ENCODE results near the gene MBP.

The MBP gene

DNA sequence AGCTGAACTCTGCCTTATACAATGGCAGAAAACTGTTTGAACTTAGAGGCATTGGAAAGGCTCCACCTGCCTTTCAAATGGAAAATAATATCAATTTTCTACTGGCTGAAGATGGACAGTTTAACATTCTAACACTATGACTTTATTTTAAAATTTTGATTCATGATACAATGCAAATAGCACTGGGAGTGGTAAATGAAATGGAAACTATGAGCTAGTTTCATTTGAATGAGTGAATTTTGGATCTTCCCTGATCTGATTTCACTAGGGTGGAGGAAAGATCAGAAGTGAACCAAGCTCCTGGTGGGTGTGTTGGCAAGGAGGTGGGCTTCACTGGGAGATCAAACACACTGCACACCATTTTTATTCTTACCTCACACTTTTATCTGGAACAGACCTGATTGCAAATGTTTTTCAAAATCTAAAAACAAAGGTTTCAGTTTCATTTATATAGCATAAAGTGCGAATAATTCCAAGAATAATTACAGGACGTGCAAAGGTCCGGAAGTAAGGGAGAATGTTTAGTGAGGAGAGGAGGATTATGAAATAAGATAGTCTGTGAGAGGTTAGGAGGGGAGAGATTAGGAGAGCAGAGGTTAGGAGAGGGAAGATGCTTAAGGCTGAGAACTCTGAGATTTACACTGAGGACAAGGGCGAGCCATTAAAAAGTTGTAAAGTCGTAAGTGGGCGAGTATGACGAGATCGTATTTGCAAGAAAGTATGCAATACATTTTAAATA is 18.6 kb upstream of the MBP start:
- DNase-seq (ENCODE audit: low read depth) = no peak

DNA sequence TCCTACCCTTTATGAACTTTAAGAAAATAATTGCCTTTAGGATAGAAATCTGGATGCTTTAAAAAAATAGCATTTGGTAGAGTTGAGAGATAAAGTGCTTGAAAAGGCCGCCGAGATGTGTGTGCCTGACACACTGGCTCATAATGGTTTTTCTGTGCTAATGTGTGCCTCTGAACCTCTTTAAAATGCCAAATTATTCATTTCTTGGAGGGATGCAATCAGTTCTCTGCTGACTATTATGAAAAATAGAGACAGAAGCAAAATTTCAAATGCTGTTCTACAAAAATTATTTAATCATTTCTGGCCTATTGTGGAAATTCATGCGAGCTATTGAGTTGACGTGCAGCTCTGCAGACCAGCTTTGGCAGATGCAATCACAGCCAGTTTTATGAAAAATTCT is 18.0 kb upstream of the MBP start:
- no peak for DNase-seq (ENCODE audit: low read depth)

DNA sequence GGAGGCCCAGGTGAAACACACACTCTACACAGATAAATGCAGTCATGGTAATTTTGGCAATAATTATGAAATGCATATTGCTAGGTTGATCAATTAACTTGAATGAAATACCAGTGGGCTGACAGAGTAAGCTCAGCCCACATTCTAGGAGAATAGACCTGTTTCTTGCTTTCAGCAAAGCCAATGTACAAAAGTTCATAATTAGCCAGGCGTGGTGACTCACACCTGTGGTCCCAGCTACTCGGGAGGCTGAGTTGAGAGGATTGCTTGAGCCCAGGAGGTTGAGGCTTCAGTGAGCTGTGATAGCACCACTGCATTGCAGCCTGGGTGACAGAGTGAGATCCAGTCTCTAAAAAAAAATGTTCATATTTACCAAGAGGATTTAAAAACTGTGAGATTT is 15.7 kb upstream of the MBP start:
- DNase-seq (ENCODE audit: low read depth) = no peak

DNA sequence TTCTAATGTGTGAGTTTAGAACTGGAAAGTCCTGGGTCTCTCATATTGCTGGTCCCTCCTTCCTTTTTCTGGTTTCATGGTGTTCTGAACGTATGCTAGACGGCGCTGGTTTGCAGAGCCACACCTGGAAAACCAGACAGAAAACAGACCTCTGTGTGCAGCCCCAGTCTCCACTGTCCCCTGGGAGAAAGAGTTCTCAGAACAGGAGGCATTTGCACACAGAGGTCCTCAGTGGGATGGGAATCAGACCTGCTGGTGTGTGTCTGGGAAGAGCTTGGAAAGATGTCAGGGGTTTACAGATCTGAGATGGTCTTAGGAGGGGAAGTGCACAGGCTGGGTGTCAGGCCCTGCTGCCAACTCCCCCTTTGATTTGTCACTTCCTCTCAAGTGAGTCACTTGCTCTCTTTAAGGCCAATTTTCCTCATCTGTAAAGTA is 14.9 kb upstream of the MBP start:
- DNase-seq (ENCODE audit: low read depth) = no peak

DNA sequence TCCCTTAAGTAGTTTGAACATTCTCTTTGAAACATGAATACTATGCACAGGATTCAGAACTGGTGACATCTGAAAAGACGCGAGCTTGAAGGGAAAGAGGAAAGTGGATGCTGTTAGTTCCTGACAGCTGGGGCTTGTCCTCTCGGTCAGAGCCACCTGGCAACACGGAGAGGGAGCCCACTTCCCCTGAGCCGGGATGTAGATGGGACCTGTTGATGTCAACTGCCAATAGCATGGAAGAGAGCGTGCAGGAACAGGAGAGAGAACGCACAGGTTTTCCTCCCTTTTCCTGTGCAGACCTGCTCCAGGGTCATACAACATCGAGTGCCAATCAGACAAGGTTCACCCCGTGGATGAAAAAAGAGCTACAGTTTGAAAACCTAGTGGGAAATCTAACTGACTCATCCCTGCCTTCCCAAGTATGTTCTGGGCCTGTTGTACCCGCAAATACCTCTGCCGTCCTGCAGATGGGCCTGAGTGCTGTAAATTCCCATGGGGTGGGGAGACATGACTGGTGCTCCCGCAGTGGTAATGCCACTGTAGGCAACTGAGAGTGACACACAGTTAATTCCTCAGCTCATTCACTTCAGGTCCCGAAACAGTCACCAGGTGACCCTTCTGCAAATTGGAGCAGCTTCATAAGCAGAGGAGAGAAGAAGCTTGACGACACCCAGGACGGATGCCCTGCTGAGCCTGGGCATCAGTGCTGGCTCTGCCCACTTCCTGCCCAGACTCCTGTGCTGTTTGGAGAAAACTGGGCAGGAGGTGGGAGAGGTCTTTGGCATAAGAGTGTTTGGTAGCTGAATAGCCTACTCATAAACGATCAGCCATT is 13.9 kb upstream of the MBP start:
- DNase-seq (ENCODE audit: low read depth) = no peak

DNA sequence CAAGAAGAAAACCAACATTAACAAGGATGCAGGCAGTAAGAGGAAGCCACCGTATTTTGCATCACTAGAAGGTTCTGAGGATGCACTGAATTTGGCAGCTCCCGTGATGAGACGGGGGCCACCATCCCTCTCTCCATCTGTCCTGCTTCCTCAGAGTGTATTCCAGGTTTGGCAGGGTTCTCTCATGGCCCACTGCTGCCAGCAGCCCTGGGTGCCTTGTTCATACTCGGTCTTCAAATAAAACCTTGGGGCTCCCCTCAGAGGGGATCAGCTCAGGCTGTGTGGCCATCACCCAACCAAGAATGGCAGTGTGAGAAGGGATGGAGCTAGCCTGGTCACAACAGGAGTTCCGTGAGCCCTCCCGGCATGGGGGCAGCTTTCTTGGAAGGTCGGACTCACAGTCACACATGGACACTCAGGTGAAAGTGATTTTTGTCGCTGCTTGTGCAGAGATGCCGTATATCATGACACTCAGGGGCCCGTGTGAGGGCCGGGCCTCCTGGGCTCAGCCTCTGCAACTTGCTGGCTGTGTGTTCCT is 12.8 kb upstream of the MBP start:
- no peak for DNase-seq (ENCODE audit: low read depth)

DNA sequence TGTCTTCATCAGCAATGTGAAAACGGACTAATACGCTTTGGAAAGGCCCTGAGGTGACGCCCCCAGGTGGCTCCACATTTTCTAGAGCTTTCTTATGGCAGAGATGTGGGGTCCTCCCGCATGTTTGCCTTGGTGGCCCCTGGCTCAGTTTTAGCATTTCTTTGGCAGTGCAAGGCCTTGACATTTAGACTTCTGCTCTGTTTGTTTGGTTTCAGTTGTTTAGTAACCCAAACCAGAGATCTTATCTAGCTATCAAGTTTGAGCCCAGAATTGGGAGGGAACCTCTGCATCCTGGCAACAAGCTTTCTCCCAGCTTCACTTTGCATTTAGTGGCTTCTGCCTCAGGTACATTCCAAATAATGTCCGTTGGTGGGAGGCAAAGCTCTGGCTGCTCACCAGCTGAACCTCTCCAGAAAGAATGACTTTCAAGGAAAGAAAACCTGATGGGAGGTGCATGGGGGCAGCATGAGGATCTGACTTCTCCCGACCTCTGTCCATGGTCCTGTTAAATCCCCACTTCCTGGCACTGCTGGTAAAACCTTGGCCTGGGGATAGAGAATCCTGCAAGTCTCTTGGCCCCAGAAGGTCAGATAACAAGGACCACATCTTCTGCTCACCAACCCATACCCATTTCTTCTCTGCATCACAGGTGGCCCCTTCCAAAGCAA is 12.0 kb upstream of the MBP start:
- DNase-seq (ENCODE audit: low read depth) = no peak

DNA sequence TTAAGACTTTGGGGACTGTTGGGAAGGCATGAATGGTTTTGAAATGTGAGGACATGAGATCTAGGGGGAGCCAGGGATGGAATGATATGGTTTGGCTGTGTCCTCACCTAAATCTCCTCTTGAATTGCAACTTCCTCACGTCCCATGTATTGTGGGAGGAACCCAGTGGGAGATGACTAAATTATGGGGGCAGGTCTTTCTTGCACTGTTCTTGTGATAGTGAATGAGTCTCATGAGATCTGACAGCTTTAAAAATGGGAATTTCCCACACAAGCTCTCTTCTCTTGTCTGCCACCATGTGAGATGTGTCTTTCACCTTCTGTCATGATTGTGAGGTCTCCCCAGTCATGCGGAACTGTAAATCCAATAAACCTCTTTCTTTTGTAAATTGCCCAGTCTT is 11.5 kb upstream of the MBP start:
- no peak for DNase-seq (ENCODE audit: low read depth)

DNA sequence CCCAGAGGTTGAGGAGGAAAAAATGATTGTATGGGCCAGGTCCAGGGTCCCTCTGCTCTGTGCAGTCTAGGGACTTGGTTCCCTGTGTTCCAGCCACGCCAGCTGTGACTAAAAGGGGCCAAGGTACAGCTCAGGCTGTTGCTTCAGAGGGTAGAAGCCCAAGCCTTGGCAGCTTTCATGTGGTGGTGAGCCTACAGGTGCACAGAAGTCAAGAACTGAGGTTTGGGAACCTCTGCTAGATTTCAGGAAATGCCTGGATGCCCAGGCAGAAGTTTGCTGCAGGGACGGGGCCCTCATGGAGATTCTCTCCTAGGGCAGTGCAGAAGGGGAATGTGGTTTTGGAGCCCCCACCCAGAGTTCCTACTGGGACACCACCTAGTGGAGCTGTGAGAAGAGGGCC is 10.6 kb upstream of the MBP start:
- DNase-seq (ENCODE audit: low read depth) = no peak

DNA sequence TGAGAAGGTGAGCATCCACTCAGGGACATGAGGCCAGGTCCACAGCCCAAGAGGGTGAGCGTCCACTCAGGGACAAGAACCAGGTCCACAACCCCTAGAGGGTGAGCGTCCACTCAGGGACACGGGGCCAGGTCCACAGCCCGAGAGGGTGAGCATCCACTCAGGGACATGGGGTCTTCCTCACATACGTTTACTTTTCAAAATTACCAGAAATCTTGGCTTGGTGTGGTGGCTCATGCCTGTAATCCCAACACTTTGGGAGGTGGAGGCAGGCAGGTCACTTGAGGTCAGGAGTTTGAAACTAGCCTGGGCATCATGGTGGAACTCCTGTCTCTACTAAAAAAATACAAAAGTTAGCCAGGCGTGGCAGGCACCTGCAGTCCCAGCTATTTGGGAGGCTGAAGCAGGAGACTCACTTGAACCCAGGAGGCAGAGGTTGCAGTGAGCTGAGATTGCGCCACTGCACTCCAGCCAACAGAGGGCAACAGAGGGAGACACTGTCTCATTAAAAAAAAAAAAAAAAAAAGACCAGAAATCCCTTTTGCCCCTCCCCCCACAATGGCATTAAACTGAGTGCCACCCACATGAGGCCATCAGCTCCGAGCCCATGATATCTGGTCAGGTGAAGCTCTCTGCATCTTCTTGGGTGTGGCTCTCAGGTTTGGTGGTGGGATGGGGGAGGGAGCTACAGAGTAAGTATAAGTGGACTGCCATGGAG is 9.0 kb upstream of the MBP start:
- DNase-seq (ENCODE audit: low read depth) = no peak

DNA sequence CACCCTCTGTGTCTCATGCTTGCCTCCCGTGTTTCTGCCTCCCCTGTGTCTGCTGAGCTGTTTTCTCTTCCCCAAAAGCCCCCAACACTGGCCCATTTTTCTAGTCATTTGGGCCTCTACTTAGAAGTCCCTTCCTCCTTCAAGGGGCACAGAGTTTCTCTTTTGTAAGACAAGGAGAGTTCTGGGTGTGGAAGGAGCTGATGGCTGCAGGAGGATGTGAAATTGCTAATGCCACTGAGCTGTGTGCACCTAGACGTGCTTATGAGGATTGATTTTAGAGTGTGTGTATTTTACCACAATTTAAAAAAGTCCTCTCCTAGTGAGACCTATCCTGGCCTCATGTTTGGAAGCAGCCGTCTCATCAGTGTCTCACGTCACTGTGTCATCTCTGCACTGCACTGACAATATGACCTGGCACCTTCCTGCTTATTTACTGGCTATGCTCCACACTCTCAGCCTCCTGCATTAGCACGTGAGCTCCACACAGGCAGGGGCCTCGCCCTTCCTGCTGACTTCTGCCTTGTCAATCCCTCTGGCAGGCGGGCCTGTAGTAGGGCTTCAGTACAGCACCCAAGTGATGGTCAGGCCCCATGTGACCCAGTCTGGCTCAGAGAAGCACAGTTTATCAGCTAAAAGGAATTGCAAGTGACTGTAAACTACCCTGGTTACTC is 8.0 kb upstream of the MBP start:
- DNase-seq (ENCODE audit: low read depth) = no peak

DNA sequence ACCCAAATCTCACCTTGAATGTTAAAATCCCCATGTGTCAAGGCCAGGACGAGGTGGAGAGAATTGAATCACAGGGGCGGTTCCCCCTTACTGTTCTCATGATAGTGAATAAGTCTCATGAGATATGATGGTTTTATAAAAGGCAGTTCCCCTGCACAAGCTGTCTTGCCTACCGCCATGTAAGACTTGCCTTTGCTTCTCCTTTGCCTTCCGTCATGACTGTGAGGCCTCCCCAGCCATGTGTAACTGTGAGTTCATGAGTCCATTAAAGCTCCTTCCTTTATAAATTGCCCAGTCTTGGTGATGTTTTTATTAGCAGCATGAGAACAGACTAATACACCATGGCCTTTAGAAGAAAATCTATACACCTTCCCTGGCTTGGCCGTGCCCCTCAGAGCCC is 7.4 kb upstream of the MBP start:
- no peak for DNase-seq (ENCODE audit: low read depth)

DNA sequence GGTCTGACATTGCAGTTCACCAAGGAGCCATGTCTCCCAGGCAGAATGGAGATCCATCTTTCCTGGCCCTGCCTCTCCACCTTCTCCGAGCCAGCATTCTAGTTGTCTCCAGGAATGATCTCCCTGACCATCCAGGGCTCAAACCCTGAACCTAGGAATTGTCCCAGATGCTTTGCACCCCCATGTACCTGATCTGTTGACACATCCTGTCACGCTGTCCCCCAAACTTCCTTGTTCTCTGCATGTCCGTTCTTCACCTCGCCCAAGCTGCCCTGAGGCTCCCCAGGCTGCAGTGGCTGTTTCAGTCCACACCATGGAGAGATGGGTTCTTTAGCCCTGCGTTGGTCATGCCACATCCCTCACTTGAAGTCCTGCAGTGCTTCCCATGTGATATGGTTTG is 7.0 kb upstream of the MBP start:
- DNase-seq (ENCODE audit: low read depth) = no peak

DNA sequence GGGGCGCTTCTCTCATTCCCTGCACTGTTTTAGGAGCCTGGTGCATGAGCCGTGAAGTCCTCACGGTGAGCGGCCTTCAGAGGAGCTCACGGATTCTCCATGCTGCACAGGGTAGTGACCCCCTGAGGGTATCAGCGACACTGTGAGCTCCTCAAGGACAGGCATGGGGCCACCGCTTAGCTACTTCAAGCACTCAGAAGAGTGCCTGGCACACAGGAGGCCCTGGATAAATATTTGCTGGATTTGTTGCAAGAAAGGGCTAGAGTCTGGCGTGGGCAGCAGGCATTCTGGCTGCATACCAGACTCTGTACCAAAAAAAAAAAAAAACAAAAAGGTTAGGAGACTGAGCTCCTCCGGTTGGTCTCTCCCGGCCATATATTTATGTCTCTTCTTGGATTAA is 5.7 kb upstream of the MBP start:
- DNase-seq (ENCODE audit: low read depth) = no peak

DNA sequence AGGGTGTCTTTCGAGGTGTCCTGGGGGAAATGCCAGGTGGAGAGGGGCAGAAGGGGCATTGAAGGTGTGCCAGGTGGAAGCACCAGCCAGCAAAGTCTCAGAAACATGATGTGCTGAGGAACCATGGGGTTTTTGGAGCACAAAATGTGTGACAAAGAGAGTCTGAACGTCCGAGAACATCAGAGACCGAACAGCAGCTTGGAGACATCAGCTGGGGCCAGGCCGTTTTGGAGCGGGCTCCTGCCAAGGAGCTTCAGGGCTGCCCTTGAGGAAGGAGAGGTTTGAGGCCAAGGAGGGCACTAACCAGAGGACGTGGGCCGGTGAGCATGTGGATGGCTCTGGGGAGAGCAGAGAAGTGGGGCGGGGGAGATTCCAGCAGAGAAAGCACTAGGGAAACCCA is 5.3 kb upstream of the MBP start:
- DNase-seq (ENCODE audit: low read depth) = no peak

DNA sequence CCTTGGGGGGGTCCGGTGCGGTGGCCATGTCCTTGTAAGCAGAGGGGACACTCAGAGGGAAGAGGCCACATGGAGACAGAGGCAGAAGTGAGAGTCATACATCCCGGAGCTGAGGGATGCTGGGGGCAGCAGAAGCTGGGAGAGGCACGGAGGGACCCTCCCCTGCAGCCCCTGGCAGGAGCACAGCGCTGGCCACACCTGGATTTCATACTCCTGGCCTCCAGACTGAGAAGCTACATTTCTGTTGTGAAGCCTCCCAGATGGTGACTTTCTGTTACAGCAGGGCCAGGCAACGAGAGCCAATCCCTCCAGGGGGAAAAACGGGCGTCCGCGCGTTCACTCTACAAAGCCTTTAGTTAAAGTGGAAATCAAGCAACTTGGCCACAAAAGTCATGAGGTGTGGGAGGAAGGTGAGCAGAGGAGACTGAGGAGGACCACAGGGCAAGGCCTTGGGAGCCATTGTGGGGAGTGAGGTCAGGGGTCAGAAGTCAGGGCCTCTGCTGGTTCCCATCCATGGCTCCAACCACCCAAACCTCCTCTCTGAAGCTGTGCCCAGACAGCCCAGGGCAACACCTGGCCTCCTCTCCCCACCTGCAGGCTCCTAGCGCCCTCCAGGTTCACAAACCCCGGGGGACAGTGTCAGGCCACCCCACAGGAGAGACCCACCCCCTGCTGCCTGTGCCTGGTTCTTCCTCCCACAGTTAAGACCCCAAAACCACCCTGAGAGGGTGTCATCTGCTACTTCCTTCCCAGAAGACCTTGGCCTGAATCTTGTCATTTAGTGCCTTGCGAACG is 4.5 kb upstream of the MBP start:
- no peak for DNase-seq (ENCODE audit: low read depth)

DNA sequence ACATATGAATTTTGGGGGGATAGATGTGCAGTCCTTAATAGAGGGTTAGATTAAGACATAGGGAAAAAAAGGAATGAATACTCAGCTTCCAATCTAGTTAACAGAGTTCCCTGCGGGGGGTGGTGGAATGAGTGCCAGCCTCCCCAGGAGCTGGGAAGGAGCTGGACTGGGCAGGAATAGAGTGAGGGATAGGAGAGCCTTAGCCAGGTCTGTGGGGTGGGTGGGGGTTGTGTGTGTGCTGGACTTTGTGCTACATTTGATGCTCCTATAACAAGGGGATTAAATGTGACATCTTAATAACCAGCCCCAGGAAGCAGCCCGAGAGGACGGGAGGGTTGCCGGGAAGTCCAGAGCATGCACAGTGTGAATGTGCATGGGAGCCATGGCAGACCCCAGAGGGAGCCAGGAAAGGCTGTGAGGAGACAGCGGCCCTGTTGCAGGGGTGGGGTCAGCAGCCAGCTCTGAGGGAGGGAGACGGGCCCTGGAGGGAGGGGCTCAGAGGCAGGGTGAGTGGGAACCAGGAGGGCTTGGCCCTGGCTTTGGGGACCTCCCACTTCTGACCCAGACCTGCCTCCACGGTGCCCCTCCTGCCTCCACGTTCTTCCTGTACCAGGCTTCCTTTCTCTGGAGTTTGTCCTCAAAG is 3.6 kb upstream of the MBP start:
- no peak for DNase-seq (ENCODE audit: low read depth)

DNA sequence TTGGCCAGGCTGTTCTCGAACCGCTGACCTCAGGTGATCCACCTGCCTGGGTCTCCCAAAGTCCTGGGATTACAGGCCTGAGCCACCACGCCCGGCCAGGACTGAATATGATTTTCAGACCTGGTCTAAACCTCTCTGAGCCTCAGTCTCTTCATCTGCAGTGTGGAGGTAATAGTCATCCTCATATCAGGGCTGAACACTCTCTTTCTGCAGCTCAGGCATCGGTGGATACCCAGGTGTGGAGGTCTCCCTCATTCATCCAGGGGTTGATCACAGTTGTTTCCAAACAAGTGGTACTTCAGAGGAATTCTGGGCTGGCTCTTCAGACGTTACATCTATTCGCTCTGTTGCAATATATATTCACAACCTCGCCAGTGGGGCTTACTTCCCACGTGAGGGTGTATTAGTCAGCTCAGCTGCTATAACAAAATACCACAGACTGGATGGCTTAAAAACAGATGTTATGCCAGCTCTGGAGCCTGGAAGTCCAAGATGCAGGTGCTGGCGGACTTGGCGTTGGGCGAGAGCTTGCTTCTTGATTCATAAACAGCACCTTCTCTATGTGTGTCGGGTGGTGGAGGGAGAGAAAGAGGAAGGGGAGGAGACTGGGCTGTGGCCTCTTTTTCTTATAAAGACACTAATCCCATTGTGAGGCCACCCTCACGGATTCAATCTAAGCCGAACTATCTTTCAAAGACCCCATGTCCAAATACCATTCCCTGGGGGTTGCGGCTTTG is 2.9 kb upstream of the MBP start:
- no peak for DNase-seq (ENCODE audit: low read depth)

DNA sequence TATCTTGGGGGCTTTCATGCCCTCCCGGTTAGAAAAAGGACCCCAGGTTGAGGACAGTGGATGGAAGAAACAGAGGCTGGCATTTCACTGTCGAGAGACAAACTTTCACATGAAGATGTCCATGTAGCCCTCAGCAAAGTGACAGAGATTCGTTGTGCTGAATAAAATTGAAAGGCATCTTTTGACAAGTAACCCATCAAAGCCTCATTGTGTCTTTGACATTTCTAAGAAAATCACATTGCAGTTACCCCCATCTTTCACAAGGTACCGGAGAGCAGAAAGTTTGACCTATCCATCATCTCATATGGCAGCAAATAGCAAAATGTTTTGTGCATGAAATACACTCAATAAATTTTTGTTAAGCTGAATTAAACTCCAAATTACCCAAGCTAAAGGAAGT is 2.0 kb upstream of the MBP start:
- DNase-seq (ENCODE audit: low read depth) = no peak

All from CMK (cell line).